Measurements from ENCODE around the gene RNF169.

GRCh38 chr11:74837191-74837590 is 88.5 kb downstream of the RNF169 start:
- TF ChIP-seq POLR2A (IDR thresholded peaks at IDR 0.05) (no peak), CTCF (IDR thresholded peaks at IDR 0.05) (no peak), POLR2AphosphoS5 (IDR thresholded peaks at IDR 0.05) (no peak)

Data from breast epithelium (tissue), 3 donors.